GM21515 (cell line): Measurements from ENCODE around the gene ORM2.
"Not testable (repeated sequence)": the region's sequence is repeated elsewhere in the genome, so short reads cannot be mapped to it uniquely, and the experiment has no call there.

Source experiments
- ATAC-seq: cut with Tn5 transposase; IDR thresholded peaks from one replicate; pipeline ENCODE4 v1.9.1; 2021; ENCODE audit not compliant: unreplicated experiment

The ORM2 gene

GRCh38 chr9:114330636-114331035, 967 bp downstream of the ORM2 start:
- ATAC-seq, result no peak

- ATAC-seq, result not testable (repeated sequence)
Measured at GRCh38 chr9:114331229-114332195, 1.8 kb downstream of the ORM2 start.

- not testable (repeated sequence) for ATAC-seq
Measured at GRCh38 chr9:114332474-114333040, 2.9 kb downstream of the ORM2 start.

- ATAC-seq, result not testable (repeated sequence)
Measured at GRCh38 chr9:114333718-114334117, 4.0 kb downstream of the ORM2 start.

GRCh38 chr9:114334490-114334889, 4.8 kb downstream of the ORM2 start:
- ATAC-seq, result no peak

- ATAC-seq, result no peak
Measured at GRCh38 chr9:114335745-114336144, 6.1 kb downstream of the ORM2 start.

GRCh38 chr9:114336157-114336556, 6.5 kb downstream of the ORM2 start:
- no peak for ATAC-seq

- ATAC-seq, result no peak
Measured at GRCh38 chr9:114336699-114337395, 7.2 kb downstream of the ORM2 start.

- no peak for ATAC-seq
Measured at GRCh38 chr9:114338187-114338586, 8.5 kb downstream of the ORM2 start.

- ATAC-seq, result peak; percentile 60
Measured at GRCh38 chr9:114339130-114339908, 9.7 kb downstream of the ORM2 start.

- no peak for ATAC-seq
Measured at GRCh38 chr9:114341152-114341830, 11.6 kb downstream of the ORM2 start.

- ATAC-seq, result no peak
Measured at GRCh38 chr9:114341991-114342390, 12.3 kb downstream of the ORM2 start.

GRCh38 chr9:114342755-114343440, 13.2 kb downstream of the ORM2 start:
- ATAC-seq, result no peak

- ATAC-seq, result no peak
Measured at GRCh38 chr9:114343471-114344187, 14.0 kb downstream of the ORM2 start.

- ATAC-seq, result no peak
Measured at GRCh38 chr9:114344188-114344566, 14.5 kb downstream of the ORM2 start.

GRCh38 chr9:114344692-114345091, 15.0 kb downstream of the ORM2 start:
- ATAC-seq, result no peak

GRCh38 chr9:114345493-114346065, 15.9 kb downstream of the ORM2 start:
- no peak for ATAC-seq

GRCh38 chr9:114346146-114346545, 16.5 kb downstream of the ORM2 start:
- no peak for ATAC-seq

GRCh38 chr9:114347675-114348074, 18.0 kb downstream of the ORM2 start:
- no peak for ATAC-seq
